Measurements from ENCODE around the gene WDHD1. TPM values are rescaled to one million over a fixed set of nuclear protein-coding genes. Genes with fewer than 3 reads are reported as not detected.
"Not testable (repeated sequence)": the region's sequence is repeated elsewhere in the genome, so short reads cannot be mapped to it uniquely, and the experiment has no call there.

Gene WDHD1
- total RNA-seq, 1 experiment from 2014 or later, result 45.9 TPM

- no peaks in the 10 kb centered on the region for H3F3A ChIP-seq (ENCODE audit: low read length, unreplicated experiment)
- H3K27me3 ChIP-seq (ENCODE audit: low read length), result no peaks in the 10 kb centered on the region
- no peak overlapping the region for H3K27ac ChIP-seq (ENCODE audit: low read length)
- no peaks in the 10 kb centered on the region for H4K20me1 ChIP-seq (ENCODE audit: low read length)
- no peaks in the 10 kb centered on the region for H3K4me1 ChIP-seq (ENCODE audit: insufficient read depth, low read length)
- intact Hi-C loops (cut with micrococcal nuclease), result no loop called here
- no peak overlapping the region for H2AFZ ChIP-seq (ENCODE audit: low read length)
- H3K9ac ChIP-seq (ENCODE audit: low read length), result no peak overlapping the region
- TF ChIP-seq EZH2 (IDR thresholded peaks at IDR 0.05; ENCODE audit: low read length, unreplicated experiment), result no peak
- TF ChIP-seq EZH2phosphoT487 (IDR thresholded peaks at IDR 0.05; ENCODE audit: borderline replicate concordance, low read length), result no peak
- no peak for TF ChIP-seq CTCF (conservative IDR thresholded peaks at IDR 0.05; ENCODE audit: low read depth, low read length)
- H3K36me3 ChIP-seq (ENCODE audit: low read depth, low read length), result no peaks in the 10 kb centered on the region
- ChIA-PET CTCF (interaction anchor here (0.6 kb wide), 1 partner anchor 61 kb away, joined by 3 read pairs; no protein-coding TSS in a partner anchor), POLR2A (ENCODE audit: unreplicated experiment) (no interaction called here)
- H3K9me2 ChIP-seq (replicated peaks; ENCODE audit: low read length), result no peaks in the 10 kb centered on the region
- H3K4me2 ChIP-seq (ENCODE audit: low read length), result no peak overlapping the region
- H3K9me3 ChIP-seq (ENCODE audit: low read length), result no peaks in the 10 kb centered on the region
- DNase-seq (no peak), ATAC-seq (no peak)
- H3K79me2 ChIP-seq (ENCODE audit: low read length), result no peaks in the 10 kb centered on the region
- H3K4me3 ChIP-seq (ENCODE audit: low read length), result no peak overlapping the region
- BruUV-seq (replicated peaks), result no TSS peak
Measured at GRCh38 chr14:54928216-54928615, 98.7 kb downstream of the WDHD1 start.

GRCh38 chr14:54927551-54927950 lies 99.3 kb downstream of the WDHD1 start:
- Histone ChIP-seq H3K4me2 (ENCODE audit: low read length) (no peak overlapping the region), H3K9ac (ENCODE audit: low read length) (no peak overlapping the region), H3K27me3 (ENCODE audit: low read length) (no peaks in the 10 kb centered on the region), H4K20me1 (ENCODE audit: low read length) (no peaks in the 10 kb centered on the region), H3F3A (ENCODE audit: low read length, unreplicated experiment) (no peaks in the 10 kb centered on the region), H3K27ac (ENCODE audit: low read length) (no peak overlapping the region), H3K9me2 (replicated peaks; ENCODE audit: low read length) (no peaks in the 10 kb centered on the region), H2AFZ (ENCODE audit: low read length) (no peak overlapping the region), H3K4me3 (ENCODE audit: low read length) (no peak overlapping the region), H3K4me1 (ENCODE audit: insufficient read depth, low read length) (no peaks in the 10 kb centered on the region), H3K36me3 (ENCODE audit: low read depth, low read length) (no peaks in the 10 kb centered on the region), H3K79me2 (ENCODE audit: low read length) (no peaks in the 10 kb centered on the region), H3K9me3 (ENCODE audit: low read length) (no peaks in the 10 kb centered on the region)
- DNase-seq, result no peak
- ATAC-seq, result no peak
- POLR2A ChIA-PET (ENCODE audit: unreplicated experiment), result no interaction called here
- intact Hi-C loops (cut with micrococcal nuclease), result no loop called here
- CTCF ChIA-PET, result no interaction called here
- no peak for TF ChIP-seq CTCF (conservative IDR thresholded peaks at IDR 0.05; ENCODE audit: low read depth, low read length)
- no peak for TF ChIP-seq EZH2phosphoT487 (IDR thresholded peaks at IDR 0.05; ENCODE audit: borderline replicate concordance, low read length)
- TF ChIP-seq EZH2 (IDR thresholded peaks at IDR 0.05; ENCODE audit: low read length, unreplicated experiment), result no peak
- no TSS peak for BruUV-seq (replicated peaks)

- DNase-seq, result peak; percentile 46
- H2AFZ ChIP-seq (ENCODE audit: low read length); H3K9me3 ChIP-seq (ENCODE audit: low read length); H3K9ac ChIP-seq (ENCODE audit: low read length); H3F3A ChIP-seq (ENCODE audit: low read length, unreplicated experiment); H3K79me2 ChIP-seq (ENCODE audit: low read length); H3K27ac ChIP-seq (ENCODE audit: low read length); H3K36me3 ChIP-seq (ENCODE audit: low read depth, low read length); H3K27me3 ChIP-seq (ENCODE audit: low read length); H3K4me3 ChIP-seq (ENCODE audit: low read length); H3K9me2 ChIP-seq (replicated peaks; ENCODE audit: low read length); intact Hi-C loops (cut with micrococcal nuclease); BruUV-seq (replicated peaks); H3K4me2 ChIP-seq (ENCODE audit: low read length); H4K20me1 ChIP-seq (ENCODE audit: low read length); CTCF ChIA-PET; H3K4me1 ChIP-seq (ENCODE audit: insufficient read depth, low read length): not testable (repeated sequence)
- ATAC-seq, result peak; percentile 79
- POLR2A ChIA-PET (ENCODE audit: unreplicated experiment), result interaction anchor here (0.7 kb wide), 1 partner anchor 126 kb away, joined by 4 read pairs; no protein-coding TSS in a partner anchor
Measured at GRCh38 chr14:54926570-54926969, 100.3 kb downstream of the WDHD1 start.

Data from PC-3 (cell line).